HG03442 (cell line): ENCODE data around the gene EDARADD.
"Not testable (repeated sequence)": the region's sequence is repeated elsewhere in the genome, so short reads cannot be mapped to it uniquely, and the experiment has no call there.

Experiments
- ATAC-seq: cut with Tn5 transposase; IDR thresholded peaks from one replicate; pipeline ENCODE4 v1.9.1; 2021; ENCODE audit warnings: mild to moderate bottlenecking, moderate library complexity; ENCODE audit not compliant: unreplicated experiment

Gene EDARADD

GRCh38 chr1:236429715-236430274 is 35.7 kb downstream of the EDARADD start:
- no peak for ATAC-seq

GRCh38 chr1:236433819-236434315 is 39.8 kb downstream of the EDARADD start:
- ATAC-seq = no peak

GRCh38 chr1:236438614-236439013 is 44.5 kb downstream of the EDARADD start:
- ATAC-seq = no peak

GRCh38 chr1:236440373-236440772 is 46.3 kb downstream of the EDARADD start:
- ATAC-seq = no peak

GRCh38 chr1:236450779-236451178 is 56.7 kb downstream of the EDARADD start:
- ATAC-seq = no peak

GRCh38 chr1:236451796-236452373 is 57.8 kb downstream of the EDARADD start:
- ATAC-seq = peak; percentile 59

- no peak for ATAC-seq
Measured at GRCh38 chr1:236455243-236455642, 61.2 kb downstream of the EDARADD start.

- peak; percentile 72 for ATAC-seq
Measured at GRCh38 chr1:236457775-236458174, 63.7 kb downstream of the EDARADD start.

GRCh38 chr1:236458996-236459395 is 64.9 kb downstream of the EDARADD start:
- ATAC-seq = no peak

- no peak for ATAC-seq
Measured at GRCh38 chr1:236460103-236460502, 66.0 kb downstream of the EDARADD start.

- ATAC-seq = not testable (repeated sequence)
Measured at GRCh38 chr1:236464197-236464596, 70.1 kb downstream of the EDARADD start.

GRCh38 chr1:236465231-236465958 is 71.3 kb downstream of the EDARADD start:
- ATAC-seq = peak; percentile 12

GRCh38 chr1:236465959-236466303 is 71.8 kb downstream of the EDARADD start:
- peak; percentile 82 for ATAC-seq

- ATAC-seq = no peak
Measured at GRCh38 chr1:236467327-236467641, 73.2 kb downstream of the EDARADD start.

GRCh38 chr1:236468625-236469024 is 74.5 kb downstream of the EDARADD start:
- no peak for ATAC-seq

GRCh38 chr1:236469466-236469865 is 75.4 kb downstream of the EDARADD start:
- no peak for ATAC-seq

GRCh38 chr1:236471096-236471495 is 77.0 kb downstream of the EDARADD start:
- ATAC-seq = no peak

GRCh38 chr1:236471653-236472052 is 77.6 kb downstream of the EDARADD start:
- no peak for ATAC-seq

GRCh38 chr1:236472850-236473788 is 79.0 kb downstream of the EDARADD start:
- ATAC-seq = no peak

GRCh38 chr1:236476019-236476418 is 81.9 kb downstream of the EDARADD start:
- no peak for ATAC-seq

GRCh38 chr1:236480758-236481436 is 86.8 kb downstream of the EDARADD start:
- no peak for ATAC-seq
